Tibial nerve (tissue), 4 donors: ENCODE data around the gene CFAP46.

ENCODE experiments used
- EP300 ChIP-seq, 2 donors: sonication (generic); formaldehyde crosslinking; IDR thresholded peaks; one replicate each; pipeline ENCODE4 v1.6.1; 2017; ENCODE audit warnings: antibody characterized with exemption in 2 of 2, mild to moderate bottlenecking in 1 of 2
- TF ChIP-seq, protein P1 (sequence below), 5 experiments: fragments of 200-600 bp in 3 of 5; fragments of 450-650 bp in 2 of 5; sonication (generic) in 3 of 5; IDR thresholded peaks; one replicate each; pipeline ENCODE4 v1.5.1; 2016 to 2019; ENCODE audit warnings: antibody characterized with exemption in 5 of 5, mild to moderate bottlenecking in 3 of 5, moderate library complexity in 2 of 5

DNA sequence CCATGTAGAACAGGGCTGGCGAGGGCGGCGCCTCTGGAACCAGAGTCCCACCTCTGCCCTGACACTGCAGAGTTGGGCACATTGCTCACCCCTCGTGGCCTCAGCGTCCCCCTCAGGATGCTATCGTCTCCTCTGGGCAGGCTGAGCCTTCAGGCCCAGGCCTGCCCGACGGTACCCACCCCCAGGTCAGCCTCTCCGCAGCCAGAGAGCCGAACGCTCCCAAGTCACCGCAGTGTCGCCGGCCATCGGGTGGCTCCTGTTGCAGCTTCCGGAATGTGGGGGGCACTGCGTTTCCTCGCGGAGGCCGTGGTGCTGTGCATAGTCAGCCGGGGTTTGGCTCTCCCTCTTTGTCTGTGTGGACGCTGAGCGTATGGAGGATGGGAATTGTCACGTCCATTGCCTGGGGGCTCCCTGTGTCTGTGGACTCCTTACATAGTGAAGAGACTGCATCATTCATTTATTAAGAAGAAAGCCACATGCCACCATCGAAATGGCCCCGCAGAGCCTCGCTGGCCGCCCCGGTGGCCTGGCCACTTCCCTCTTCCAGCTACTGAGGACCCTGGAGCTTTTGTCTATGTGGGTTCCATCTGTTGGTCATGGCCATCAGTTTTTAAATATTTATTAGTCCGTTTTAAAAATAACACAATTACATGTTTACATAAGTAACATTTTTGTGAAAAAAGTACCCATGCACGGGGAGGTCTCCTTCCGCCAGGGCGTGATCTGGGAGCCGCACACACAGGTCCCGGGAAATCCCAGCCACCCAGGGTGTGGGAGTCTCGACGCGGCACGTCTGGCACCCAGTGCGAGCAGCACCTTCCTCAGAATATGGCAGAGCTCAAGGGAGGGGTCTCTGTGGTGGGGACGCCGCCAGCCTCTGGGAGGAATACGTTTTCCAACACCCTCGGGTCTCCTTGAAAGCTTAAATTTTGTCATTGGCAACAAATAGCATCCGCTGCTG, 172.0 kb downstream of the CFAP46 start:
- TF ChIP-seq, protein P1, sequence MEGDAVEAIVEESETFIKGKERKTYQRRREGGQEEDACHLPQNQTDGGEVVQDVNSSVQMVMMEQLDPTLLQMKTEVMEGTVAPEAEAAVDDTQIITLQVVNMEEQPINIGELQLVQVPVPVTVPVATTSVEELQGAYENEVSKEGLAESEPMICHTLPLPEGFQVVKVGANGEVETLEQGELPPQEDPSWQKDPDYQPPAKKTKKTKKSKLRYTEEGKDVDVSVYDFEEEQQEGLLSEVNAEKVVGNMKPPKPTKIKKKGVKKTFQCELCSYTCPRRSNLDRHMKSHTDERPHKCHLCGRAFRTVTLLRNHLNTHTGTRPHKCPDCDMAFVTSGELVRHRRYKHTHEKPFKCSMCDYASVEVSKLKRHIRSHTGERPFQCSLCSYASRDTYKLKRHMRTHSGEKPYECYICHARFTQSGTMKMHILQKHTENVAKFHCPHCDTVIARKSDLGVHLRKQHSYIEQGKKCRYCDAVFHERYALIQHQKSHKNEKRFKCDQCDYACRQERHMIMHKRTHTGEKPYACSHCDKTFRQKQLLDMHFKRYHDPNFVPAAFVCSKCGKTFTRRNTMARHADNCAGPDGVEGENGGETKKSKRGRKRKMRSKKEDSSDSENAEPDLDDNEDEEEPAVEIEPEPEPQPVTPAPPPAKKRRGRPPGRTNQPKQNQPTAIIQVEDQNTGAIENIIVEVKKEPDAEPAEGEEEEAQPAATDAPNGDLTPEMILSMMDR (IDR thresholded peaks at IDR 0.05) = no peak
- no peak for TF ChIP-seq EP300 (IDR thresholded peaks at IDR 0.05)
